GM19438 (cell line): ENCODE measurements around the gene RABL2B.
"Not testable (repeated sequence)": the region's sequence is repeated elsewhere in the genome, so short reads cannot be mapped to it uniquely, and the experiment has no call there.

Experiments used
- ATAC-seq: cut with Tn5 transposase; IDR thresholded peaks from one replicate; pipeline ENCODE4 v1.9.1; 2021; ENCODE audit warnings: low read depth; ENCODE audit not compliant: unreplicated experiment

Gene RABL2B

DNA sequence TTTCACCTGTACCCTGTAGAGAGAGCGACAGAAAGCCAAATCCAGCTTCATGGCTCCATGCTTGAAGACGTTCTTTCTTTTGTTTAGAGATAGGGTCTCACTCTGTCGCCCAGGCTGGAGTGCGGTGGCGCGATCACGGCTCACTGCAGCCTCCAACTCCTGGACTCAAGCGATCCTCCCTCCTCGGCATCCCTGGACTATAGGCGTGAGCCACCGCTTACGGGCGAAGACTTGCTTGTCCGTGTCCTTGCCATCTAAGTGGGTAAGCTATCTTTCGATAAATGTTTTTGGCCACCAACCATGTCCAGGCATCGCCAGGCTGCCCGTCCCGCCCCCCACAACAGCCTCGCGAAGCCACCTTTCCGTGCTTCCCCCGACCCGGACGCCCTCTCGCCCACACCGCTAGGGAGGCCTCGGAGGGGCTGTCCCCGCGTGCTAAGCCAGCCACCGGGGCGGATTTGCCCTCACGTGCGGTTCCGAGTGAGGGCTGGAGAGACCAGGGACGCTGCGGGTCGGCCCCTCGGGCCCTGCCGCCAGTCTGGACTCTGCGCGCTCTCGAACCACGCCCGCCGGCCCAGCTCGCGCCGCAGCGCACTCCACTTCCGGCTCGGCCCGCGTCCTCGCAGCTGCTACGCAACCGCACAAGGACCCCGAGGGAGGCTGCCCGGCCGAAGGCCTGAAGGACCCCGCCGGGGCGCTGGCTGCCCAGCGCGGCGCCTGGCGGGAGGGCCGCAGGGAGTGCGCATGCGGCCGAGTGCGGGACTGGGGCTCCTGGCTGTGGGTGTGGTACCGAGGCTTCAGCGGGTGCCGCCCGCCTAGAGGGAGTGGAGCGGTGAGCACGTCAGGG, at the start of gene RABL2B:
RABL2B (minus strand) TSS at position 604 of the 847 bp plus-strand sequence. CDS start 1,342 bp downstream, outside the sequence.
- peak; percentile 97 for ATAC-seq

DNA sequence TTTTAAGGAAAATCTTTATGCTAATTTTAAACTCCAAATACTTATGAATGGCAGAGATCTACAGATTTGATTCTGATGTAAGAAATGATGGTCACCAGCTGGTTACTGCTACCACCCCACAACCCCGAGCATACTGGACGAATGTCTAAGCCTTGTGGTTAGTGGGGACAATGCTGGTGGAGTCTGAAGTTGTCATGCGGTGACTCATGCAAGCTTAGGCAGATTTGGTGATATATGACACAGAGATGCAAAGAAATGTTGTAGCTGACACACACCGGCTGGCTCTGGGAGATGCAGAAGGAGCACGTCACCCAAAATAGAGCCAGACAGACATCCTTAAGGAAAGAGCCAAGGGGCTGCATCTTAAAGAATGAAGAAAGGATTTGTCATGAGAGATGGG, 3.5 kb upstream of the RABL2B start:
- not testable (repeated sequence) for ATAC-seq

DNA sequence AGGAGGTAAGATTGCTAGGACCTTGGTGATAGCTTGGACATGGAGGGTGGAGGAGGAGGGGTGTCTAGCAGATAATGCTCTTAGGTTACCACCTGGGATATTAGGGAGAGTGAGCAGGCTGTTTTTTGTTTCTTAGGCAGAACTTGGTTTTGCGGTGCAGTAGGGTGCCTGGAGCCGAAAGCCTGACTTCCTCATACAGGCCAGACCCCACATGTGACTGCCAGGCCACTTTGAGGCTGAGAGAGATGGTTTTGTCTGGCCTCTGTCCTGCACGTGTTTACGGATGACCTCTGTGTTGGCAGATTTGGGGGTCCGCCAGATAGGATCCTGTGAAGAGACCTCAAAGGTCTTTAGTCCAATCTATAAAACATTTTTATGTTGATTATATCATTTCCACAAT, 1.9 kb upstream of the RABL2B start:
- not testable (repeated sequence) for ATAC-seq

DNA sequence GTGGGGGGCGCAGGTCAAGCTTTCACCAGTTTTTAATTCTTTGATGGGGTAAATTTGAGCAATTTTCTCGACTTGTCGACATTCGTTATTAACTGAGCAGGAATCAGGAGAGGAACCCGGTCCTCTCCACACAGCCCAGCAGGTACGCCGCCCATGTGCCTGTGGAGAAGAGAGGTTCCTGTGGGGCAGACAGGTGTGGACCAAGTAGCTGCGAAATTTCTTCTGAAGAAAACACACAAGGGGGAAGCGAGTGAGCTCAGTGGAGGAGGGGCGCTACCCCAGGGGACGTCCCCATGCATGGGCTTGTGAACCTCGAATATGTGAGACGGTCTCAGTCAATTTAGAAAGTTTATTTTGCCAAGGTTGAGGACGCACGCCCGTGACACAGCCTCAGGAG, 442 bp upstream of the RABL2B start:
- ATAC-seq: peak; percentile 35

DNA sequence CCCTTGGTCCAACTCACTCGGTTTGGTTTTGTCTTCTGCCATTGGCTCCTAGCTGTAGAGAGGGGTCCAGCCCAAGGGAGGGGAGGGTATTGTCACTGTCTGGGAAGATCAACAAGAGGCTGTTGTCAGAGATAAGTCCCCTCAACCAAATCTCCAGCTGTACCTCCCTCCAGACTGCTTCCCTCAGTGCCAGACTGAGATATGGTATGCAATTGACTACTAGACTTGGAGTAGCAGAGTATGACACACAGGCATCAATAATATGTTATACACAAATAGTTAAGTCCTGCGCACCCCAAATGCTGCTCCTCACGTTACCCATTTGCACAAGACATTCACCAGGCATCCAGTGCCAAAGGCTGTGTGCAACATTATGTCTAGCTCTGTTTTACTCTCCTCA, 1.2 kb downstream of the RABL2B start:
- ATAC-seq: not testable (repeated sequence)

GRCh38 chr22:50780244-50780643, 3.2 kb downstream of the RABL2B start:
- not testable (repeated sequence) for ATAC-seq

GRCh38 chr22:50777631-50778030, 5.8 kb downstream of the RABL2B start:
- ATAC-seq: not testable (repeated sequence)

DNA sequence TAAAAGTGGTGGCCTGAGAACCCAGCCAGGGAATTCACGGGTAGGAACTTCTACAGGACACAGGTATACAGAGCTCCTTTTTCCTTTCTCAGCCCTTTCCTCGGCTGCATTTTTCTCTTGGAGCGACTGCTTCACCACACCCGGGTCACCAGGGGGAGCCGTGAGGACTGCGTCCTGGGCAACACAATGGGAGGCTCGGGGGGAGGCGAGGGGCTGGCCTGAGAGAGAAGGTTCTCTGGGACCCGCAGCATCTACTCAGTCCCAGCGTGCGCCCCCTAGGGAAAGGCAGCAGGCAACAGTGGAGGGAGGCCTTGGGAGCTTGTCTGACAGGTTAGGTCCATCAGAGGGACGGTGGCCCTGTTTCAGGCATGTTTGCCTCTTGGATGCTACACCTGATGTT, 8.3 kb downstream of the RABL2B start:
- ATAC-seq: not testable (repeated sequence)

DNA sequence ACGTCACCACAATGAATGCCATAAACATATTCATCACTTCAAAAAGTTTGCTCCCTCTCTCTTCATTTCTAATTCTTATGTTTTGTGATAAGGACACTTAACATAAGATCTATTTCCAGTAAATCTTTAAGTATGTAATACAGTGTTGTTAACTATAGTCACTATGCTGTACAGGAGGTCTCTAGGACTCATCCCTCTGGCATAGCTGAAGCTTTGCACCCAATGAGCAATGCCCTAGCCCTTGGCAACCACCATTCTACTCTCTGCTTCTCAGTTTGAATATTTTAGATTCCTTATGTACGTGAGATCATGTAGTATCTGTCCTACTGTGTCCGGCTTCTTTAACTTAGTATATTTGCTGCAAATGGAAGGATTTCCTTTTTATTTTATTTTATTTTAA, 19.1 kb downstream of the RABL2B start:
- ATAC-seq: not testable (repeated sequence)

GRCh38 chr22:50761829-50762228, 21.6 kb downstream of the RABL2B start:
- ATAC-seq: not testable (repeated sequence)

- ATAC-seq: not testable (repeated sequence)
Observed at GRCh38 chr22:50759597-50760341, 23.7 kb downstream of the RABL2B start.

DNA sequence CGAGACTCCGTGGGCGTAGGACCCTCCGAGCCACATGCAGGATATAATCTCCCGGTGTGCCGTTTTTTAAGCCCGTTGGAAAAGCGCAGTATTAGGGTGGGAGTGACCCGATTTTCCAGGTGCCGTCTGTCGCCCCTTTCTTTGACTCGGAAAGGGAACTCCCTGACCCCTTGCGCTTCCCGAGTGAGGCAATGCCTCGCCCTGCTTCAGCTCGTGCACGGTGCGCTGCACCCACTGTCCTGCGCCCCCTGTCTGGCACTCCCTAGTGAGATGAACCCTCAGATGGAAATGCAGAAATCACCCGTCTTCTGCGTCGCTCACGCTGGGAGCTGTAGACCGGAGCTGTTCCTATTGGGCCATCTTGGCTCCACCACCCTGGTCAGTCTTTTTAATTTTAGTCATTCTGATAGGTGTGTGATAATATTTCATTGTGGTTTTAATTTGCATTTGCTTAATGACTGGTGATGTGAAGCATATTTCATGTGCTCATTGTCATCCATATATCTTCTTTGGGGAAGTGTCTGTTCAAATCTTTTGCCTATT, 26.4 kb downstream of the RABL2B start:
- not testable (repeated sequence) for ATAC-seq

DNA sequence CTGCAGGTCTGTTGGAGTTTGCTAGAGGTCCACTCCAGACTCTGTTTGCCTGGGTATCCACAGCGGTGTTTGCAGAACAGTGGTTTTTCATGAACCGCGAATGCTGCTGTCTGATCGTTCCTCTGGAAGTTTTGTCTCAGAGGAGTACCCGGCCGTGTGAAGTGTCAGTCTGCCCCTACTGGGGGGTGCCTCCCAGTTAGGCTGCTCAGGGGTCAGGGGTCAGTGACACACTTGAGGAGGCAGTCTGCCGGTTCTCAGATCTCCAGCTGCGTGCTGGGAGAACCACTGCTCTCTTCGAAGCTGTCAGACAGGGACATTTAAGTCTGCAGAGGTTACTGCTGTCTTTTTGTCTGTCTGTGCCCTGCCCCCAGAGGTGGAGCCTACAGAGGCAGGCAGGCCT, 27.0 kb downstream of the RABL2B start:
- ATAC-seq: not testable (repeated sequence)

DNA sequence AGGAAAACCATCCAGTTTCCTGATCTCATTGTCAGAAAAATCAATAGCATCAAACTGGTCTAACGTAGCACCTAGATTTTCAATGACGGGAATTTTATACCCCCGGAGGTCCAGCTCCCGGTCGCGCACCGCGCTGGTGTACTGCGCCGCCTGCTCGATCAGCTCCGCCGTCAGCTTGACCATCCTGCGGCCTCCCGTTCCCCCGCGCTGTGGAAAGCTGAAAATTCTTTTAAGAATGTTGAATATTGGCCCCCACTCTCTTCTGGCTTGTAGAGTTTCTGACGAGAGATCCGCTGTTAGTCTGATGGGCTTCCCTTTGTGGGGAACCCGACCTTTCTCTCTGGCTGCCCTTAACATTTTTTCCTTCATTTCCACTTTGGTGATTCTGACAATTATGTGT, 28.2 kb downstream of the RABL2B start:
- not testable (repeated sequence) for ATAC-seq

DNA sequence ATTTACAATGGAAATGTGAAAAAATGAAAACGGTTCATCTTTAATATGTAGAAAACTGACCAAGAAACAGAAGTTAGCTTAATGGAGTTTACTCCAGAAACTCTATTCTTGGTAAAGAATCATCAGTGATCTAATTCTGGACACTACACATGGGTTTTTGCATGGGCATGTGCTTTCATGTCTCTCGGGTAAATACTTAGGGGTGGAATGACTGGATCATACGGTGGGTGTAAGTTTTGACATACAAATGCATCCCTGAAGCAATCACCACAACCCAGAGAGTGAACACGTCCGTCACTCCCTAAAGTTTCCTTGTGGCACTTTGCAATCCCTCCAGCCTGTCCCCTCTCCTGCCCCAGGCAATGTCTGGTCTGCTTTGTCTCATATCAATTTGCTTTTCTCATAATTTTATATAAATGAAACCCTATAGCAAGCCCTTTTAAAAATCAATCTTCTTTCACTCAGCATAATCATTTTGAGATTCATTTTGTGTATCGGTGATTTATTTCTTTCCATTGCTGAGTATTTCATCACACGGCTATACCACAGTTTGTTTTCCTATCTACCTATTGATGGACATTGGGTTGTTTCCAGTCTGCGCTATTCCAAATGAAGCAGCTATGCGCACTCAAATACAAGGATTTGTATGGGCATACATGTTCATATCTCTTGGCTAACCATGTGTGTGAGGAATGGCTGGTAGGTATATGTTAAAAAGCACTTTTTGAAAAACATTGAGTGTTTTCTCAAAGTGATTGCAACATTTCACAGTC, 33.9 kb downstream of the RABL2B start:
- ATAC-seq: not testable (repeated sequence)

- not testable (repeated sequence) for ATAC-seq
Observed at GRCh38 chr22:50748630-50749029, 34.8 kb downstream of the RABL2B start.

- ATAC-seq: not testable (repeated sequence)
Observed at GRCh38 chr22:50747521-50747920, 35.9 kb downstream of the RABL2B start.

GRCh38 chr22:50744424-50744823, 39.0 kb downstream of the RABL2B start:
- ATAC-seq: not testable (repeated sequence)

DNA sequence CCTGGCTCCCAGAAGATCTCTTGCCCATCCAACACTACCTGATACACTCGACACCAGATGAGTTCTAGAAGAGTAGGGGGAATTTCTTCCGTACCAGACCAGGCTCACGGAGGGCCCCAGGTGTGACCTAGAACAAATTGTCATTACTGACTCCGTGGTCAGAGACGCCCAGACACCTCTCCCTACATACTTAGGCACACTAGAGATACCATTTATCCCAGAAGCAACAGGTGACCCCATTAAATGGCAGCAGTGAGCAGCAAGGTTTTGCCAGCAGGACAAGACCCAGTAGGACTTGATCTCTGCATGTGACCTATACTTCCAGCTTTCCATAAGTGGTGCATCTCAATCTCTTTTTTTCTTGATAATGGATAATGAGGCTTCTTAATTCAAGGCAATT, 42.7 kb downstream of the RABL2B start:
- not testable (repeated sequence) for ATAC-seq

DNA sequence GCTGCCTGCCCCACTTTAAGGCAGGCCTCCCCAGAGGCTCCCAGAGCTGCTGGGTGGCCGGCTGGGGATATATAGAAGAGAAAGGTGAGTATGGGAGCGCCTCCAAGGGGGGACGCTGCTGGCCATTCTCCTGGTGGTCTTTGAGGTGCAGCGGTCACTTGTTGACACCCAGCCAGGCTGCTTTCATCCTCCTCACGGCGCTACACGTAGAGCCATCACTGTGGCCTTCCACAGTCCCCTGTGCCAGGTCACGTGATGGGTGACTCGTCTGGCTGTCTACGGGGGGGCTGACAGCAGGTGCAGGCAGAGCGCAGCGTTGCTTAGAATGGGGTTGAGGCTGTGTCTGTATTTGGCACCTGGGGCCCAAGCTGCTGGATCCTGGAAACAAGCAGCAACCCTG, 43.5 kb downstream of the RABL2B start:
- ATAC-seq: no peak
